ENCODE data around the gene BPNT1. TPM values are rescaled to one million over a fixed set of nuclear protein-coding genes. Genes with fewer than 3 reads are reported as not detected.

BPNT1 gene
- total and polyA plus RNA-seq, 11 donors: 7.4 to 25.8 (median 18.8) TPM

DNA sequence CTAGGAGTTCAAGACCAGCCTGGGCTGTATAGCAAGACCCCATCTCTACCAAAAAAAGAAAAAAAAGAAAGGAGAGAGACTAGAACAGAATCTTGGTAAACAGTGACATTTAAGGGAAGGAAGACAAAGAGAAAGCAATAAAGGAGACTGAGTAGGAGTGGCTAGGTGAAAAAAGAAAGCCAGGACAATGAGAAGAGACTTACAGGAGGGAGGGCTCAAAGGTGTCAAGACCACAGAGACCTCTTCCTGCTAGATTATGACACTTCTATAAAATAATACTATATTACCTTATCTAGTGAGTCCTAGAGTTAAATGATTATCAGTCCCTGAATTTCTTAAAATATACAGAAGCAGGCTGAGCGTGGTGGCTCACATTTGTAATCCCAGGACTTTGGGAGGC, 33.2 kb downstream of the BPNT1 start:
- Histone ChIP-seq H3K4me1 (no peaks in the 10 kb centered on the region), H3K27ac (no peak overlapping the region), H3K9me3 (no peaks in the 10 kb centered on the region), H3K4me3 (no peak overlapping the region), H3K36me3 (peaks cover 0 to 50% (median 43%) of the 10 kb centered on the region in 9 donors), H3K27me3 (no peaks in the 10 kb centered on the region)
- intact Hi-C loops (cut with DNase I): no loop called here
- no peak for TF ChIP-seq POLR2A (IDR thresholded peaks at IDR 0.05)
- TF ChIP-seq, protein P1, sequence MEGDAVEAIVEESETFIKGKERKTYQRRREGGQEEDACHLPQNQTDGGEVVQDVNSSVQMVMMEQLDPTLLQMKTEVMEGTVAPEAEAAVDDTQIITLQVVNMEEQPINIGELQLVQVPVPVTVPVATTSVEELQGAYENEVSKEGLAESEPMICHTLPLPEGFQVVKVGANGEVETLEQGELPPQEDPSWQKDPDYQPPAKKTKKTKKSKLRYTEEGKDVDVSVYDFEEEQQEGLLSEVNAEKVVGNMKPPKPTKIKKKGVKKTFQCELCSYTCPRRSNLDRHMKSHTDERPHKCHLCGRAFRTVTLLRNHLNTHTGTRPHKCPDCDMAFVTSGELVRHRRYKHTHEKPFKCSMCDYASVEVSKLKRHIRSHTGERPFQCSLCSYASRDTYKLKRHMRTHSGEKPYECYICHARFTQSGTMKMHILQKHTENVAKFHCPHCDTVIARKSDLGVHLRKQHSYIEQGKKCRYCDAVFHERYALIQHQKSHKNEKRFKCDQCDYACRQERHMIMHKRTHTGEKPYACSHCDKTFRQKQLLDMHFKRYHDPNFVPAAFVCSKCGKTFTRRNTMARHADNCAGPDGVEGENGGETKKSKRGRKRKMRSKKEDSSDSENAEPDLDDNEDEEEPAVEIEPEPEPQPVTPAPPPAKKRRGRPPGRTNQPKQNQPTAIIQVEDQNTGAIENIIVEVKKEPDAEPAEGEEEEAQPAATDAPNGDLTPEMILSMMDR (IDR thresholded peaks at IDR 0.05): no peak
- no peak for DNase-seq
- whole genome bisulfite sequencing, 4 donors: 92 to 100% (median 97%) methylated on average over 1 of the region's 1 CpG
- no peak for ATAC-seq

DNA sequence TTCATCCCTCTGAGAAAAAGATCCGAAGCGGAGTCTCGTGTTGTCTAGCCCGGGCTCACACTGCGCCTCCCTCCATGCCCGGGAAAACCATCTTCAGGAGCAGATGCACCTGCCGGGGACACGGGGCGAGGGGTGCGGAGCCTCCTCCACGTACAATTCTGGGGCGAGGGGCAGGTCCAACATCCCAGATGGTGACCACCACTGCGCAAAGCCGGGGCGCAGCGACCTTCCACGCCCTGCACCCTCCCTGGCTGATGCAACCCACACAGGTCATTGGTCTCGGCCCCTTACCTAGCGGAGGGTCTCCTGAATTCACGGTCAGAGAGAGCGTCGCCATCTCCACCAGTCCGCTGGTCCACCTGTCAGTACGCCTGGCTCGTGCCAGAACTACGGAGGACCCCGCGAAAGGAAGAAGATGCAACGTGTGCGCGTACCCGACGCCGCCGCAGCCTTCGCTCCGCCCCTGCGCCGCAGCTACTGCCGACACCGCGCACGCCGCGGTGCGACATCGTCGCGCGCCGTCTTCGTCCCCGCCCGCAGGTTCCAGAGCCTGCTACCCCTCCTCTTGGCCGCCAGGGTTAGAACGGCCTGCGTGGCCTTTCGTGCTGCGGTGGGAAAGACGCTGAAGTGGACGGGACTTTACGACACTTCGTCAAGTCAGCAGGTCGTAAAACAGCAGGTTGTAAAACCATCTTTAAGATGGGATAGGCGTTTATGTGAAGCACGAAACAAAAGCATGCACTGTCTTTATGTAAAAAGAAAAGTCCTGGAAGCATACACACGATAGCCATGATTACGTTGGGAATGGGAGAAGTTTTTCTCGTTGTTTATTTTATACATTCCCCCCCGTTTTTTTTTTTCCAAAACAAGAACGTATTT, 43.3 kb downstream of the BPNT1 start, which contains the start of gene EPRS1:
Gene EPRS1 (minus strand): TSS at position 454 of the 879 bp plus-strand sequence. CDS start 117 bp downstream, at position 337.
- intact Hi-C loops (cut with DNase I): loop anchor here in 4 of 10 donors (2.0 to 5.0 kb wide), 3 partner anchors 41 to 49 kb away; partner anchors contain the start of genes IARS2 (in 3 of the 4) and BPNT1 (in 1 of the 4)
- peak in 1 of 2 donors; percentile 68 for TF ChIP-seq POLR2A (IDR thresholded peaks at IDR 0.05)
- TF ChIP-seq, protein P1 (IDR thresholded peaks at IDR 0.05): peak; percentile 63 to 94 (median 73)
- WGBS, 4 donors: 0 to 2% (median 0%) methylated on average over 25 to 71 of the region's 71 CpGs
- Histone ChIP-seq H3K27ac (peak within 1 kb of the TSS; percentile 71 to 90 (median 84)), H3K36me3 (peaks cover 0 to under 1% (median 0%) of the 10 kb centered on the region in 9 donors), H3K27me3 (no peaks in the 10 kb centered on the region), H3K9me3 (no peaks in the 10 kb centered on the region), H3K4me3 (peak within 1 kb of the TSS; percentile 51 to 97 (median 84)), H3K4me1 (peaks cover 0 to 32% (median 10%) of the 10 kb centered on the region in 12 donors)
- DNase-seq (peak; percentile 95 to 97 (median 96)), ATAC-seq (peak; percentile 98 to 100 (median 100))

DNA sequence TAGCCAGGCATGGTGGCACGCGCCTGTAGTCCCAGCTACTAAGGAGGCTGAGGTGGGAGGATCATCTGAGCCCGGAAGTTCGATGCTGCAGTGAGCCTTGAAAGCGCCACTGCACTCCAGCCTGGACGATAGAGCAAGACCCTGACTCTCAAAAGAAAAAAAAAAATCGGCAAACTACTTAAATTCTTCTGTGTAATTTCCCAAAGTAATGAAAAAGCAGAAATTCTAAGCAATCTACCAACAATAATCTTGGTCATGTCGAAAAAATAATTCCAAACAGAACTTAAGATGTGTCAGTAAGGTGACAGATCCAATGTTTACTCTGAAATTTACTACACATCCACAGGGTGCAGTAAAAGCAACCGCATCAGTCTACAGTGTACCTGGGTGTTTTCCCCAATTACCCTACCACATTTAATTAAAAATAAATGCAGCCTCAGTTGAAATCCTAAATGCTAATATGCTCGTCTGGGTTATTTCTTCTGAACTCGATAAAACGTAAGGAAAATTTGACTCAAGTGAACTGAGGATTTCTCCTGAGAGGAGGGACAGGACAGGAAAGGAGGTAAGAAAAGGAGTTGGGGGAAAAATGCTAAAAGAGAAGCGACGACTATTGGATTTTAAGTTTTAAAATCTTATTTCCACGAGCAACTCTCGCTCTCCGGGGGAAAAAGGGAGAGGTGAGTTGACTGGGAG, 44.1 kb downstream of the BPNT1 start:
- intact Hi-C loops (cut with DNase I): loop anchor here in 4 of 10 donors (2.0 to 5.0 kb wide), 3 partner anchors 42 to 49 kb away; partner anchors contain the start of genes IARS2 (in 3 of the 4) and BPNT1 (in 1 of the 4)
- ATAC-seq: no peak

More for the DNA sequence above, 44.1 kb downstream of the BPNT1 start:
- Histone ChIP-seq H3K9me3 (no peaks in the 10 kb centered on the region), H3K27me3 (no peaks in the 10 kb centered on the region), H3K27ac (peak overlapping the region; percentile 71 to 90 (median 84)), H3K4me1 (peaks cover 0 to 32% (median 10%) of the 10 kb centered on the region in 12 donors), H3K4me3 (peak overlapping the region; percentile 51 to 97 (median 84)), H3K36me3 (peaks cover 0 to 8% (median under 1%) of the 10 kb centered on the region in 9 donors)
- 30 to 32% (median 31%) methylated on average over 17 of the region's 17 CpGs for WGBS, 4 donors
- DNase-seq: no peak
- TF ChIP-seq, protein P1 (IDR thresholded peaks at IDR 0.05): no peak
- no peak for TF ChIP-seq POLR2A (IDR thresholded peaks at IDR 0.05)

Measured in heart left ventricle (tissue), 16 donors.